HL-60 (cell line): Measurements from ENCODE around the gene ACP7.

Experiments used
- DNase-seq, 2 experiments: peaks; one replicate each; pipeline ENCODE4 v3.0.0-alpha.2; 2010 to 2020; ENCODE audit warnings: low read depth in 1 of 2, low spot score in 1 of 2
- H3K27ac ChIP-seq: fragments of 250-450 bp; sonication (Bioruptor Pico); replicated peaks from 2 replicates; pipeline ENCODE4 v1.5.1; 2020; ENCODE audit warnings: mild to moderate bottlenecking, moderate library complexity
- H3K27me3 ChIP-seq: fragments of 250-450 bp; sonication (Bioruptor Pico); 2 replicates; pipeline ENCODE4 v1.5.1; 2021; ENCODE audit warnings: mild to moderate bottlenecking, moderate library complexity; ENCODE audit not compliant: insufficient read depth, poor library complexity, severe bottlenecking
- H3K4me3 ChIP-seq: replicated peaks from 2 replicates; pipeline ENCODE4 v1.5.1; 2011; ENCODE audit warnings: mild to moderate bottlenecking, control low read depth, low read length; ENCODE audit not compliant: insufficient read depth
- CTCF ChIP-seq: IDR thresholded peaks from one replicate; pipeline ENCODE4 v1.5.1; 2011; ENCODE audit warnings: low read length, control low read depth, inconsistent platforms; ENCODE audit not compliant: insufficient read depth
- GABPA ChIP-seq: IDR thresholded peaks from 2 replicates; pipeline ENCODE4 v1.6.1; 2012; ENCODE audit warnings: low read depth
- POLR2AphosphoS5 ChIP-seq: IDR thresholded peaks from 2 replicates; pipeline ENCODE4 v1.6.1; 2012; ENCODE audit warnings: low read depth
- REST ChIP-seq: IDR thresholded peaks from 2 replicates; pipeline ENCODE4 v1.6.1; 2012; ENCODE audit warnings: low read depth; ENCODE audit not compliant: insufficient replicate concordance
- SPI1 ChIP-seq: IDR thresholded peaks from 2 replicates; pipeline ENCODE4 v1.6.1; 2012; ENCODE audit warnings: low read depth, mild to moderate bottlenecking, borderline replicate concordance

ACP7 gene

GRCh38 chr19:39129116-39129515 lies 44.9 kb downstream of the ACP7 start:
- H3K27ac ChIP-seq = no peak overlapping the region
- no peak for DNase-seq
- no peaks in the 10 kb centered on the region for H3K27me3 ChIP-seq
- no peak for TF ChIP-seq CTCF
- no peak overlapping the region for H3K4me3 ChIP-seq

- no peak for TF ChIP-seq POLR2AphosphoS5
- H3K27ac ChIP-seq = no peak overlapping the region
- DNase-seq = no peak
- H3K4me3 ChIP-seq = no peak overlapping the region
- H3K27me3 ChIP-seq = no peaks in the 10 kb centered on the region
Observed at GRCh38 chr19:39130337-39131254, 46.4 kb downstream of the ACP7 start.

- DNase-seq = no peak
- H3K4me3 ChIP-seq = no peak overlapping the region
Observed at GRCh38 chr19:39131255-39131755, 47.1 kb downstream of the ACP7 start.

GRCh38 chr19:39132344-39132969 lies 48.3 kb downstream of the ACP7 start:
- no peak for TF ChIP-seq REST
- no peak for TF ChIP-seq GABPA
- no peak for TF ChIP-seq CTCF
- TF ChIP-seq SPI1 = no peak
- no peak for TF ChIP-seq POLR2AphosphoS5
- no peak for DNase-seq
- Histone ChIP-seq H3K27ac (no peak overlapping the region), H3K27me3 (no peaks in the 10 kb centered on the region), H3K4me3 (no peak overlapping the region)

More at GRCh38 chr19:39131255-39131755, 47.1 kb downstream of the ACP7 start:
- H3K27me3 ChIP-seq = no peaks in the 10 kb centered on the region
- no peak overlapping the region for H3K27ac ChIP-seq
- TF ChIP-seq CTCF (no peak), SPI1 (no peak), REST (no peak), GABPA (no peak), POLR2AphosphoS5 (no peak)
